Measurements from ENCODE around the gene KIF5C. TPM values are rescaled to one million over a fixed set of nuclear protein-coding genes. Genes with fewer than 3 reads are reported as not detected.

Gene KIF5C
- total RNA-seq, 1 donor from 2014 or later, result 63.3 TPM

- Mint-ChIP-seq H3K9me3 (peaks cover 8% of the 10 kb centered on the region), H3K4me3 (no peak overlapping the region), H3K36me3 (ENCODE audit: low read depth) (peaks cover 17% of the 10 kb centered on the region), H3K27ac (ENCODE audit: unreplicated experiment) (no peak overlapping the region), H3K4me1 (peaks cover 16% of the 10 kb centered on the region), H3K27me3 (ENCODE audit: low read depth) (no peaks in the 10 kb centered on the region)
- TF ChIP-seq CTCF (conservative IDR thresholded peaks at IDR 0.05), result no peak
- DNase-seq (ENCODE audit: low read depth, low spot score), result no peak
Measured at GRCh38 chr2:148922062-148922461, 47.0 kb downstream of the KIF5C start.

GRCh38 chr2:148922776-148923475 is 47.9 kb downstream of the KIF5C start:
- Mint-ChIP-seq H3K4me1 (peaks cover 25% of the 10 kb centered on the region), H3K27me3 (ENCODE audit: low read depth) (no peaks in the 10 kb centered on the region), H3K27ac (ENCODE audit: unreplicated experiment) (no peak overlapping the region), H3K9me3 (peaks cover 8% of the 10 kb centered on the region), H3K4me3 (no peak overlapping the region), H3K36me3 (ENCODE audit: low read depth) (peaks cover 17% of the 10 kb centered on the region)
- TF ChIP-seq CTCF (conservative IDR thresholded peaks at IDR 0.05), result no peak
- DNase-seq (ENCODE audit: low read depth, low spot score), result no peak

GRCh38 chr2:148924514-148925178 is 49.6 kb downstream of the KIF5C start:
- Mint-ChIP-seq H3K27me3 (ENCODE audit: low read depth) (no peaks in the 10 kb centered on the region), H3K9me3 (no peaks in the 10 kb centered on the region), H3K4me1 (peaks cover 37% of the 10 kb centered on the region), H3K36me3 (ENCODE audit: low read depth) (peaks cover 8% of the 10 kb centered on the region), H3K4me3 (no peak overlapping the region), H3K27ac (ENCODE audit: unreplicated experiment) (peak overlapping the region; percentile 6)
- no peak for TF ChIP-seq CTCF (conservative IDR thresholded peaks at IDR 0.05)
- DNase-seq (ENCODE audit: low read depth, low spot score), result no peak

GRCh38 chr2:148926291-148926961 is 51.4 kb downstream of the KIF5C start:
- peaks cover 51% of the 10 kb centered on the region for H3K4me1 Mint-ChIP-seq
- peaks cover 11% of the 10 kb centered on the region for H3K36me3 Mint-ChIP-seq (ENCODE audit: low read depth)
- no peak overlapping the region for H3K27ac Mint-ChIP-seq (ENCODE audit: unreplicated experiment)
- no peaks in the 10 kb centered on the region for H3K27me3 Mint-ChIP-seq (ENCODE audit: low read depth)
- no peak overlapping the region for H3K4me3 Mint-ChIP-seq
- peak; percentile 71 for TF ChIP-seq CTCF (conservative IDR thresholded peaks at IDR 0.05)
- DNase-seq (ENCODE audit: low read depth, low spot score), result peak; percentile 48
- no peaks in the 10 kb centered on the region for H3K9me3 Mint-ChIP-seq

GRCh38 chr2:148926981-148927401 is 52.0 kb downstream of the KIF5C start:
- no peaks in the 10 kb centered on the region for H3K27me3 Mint-ChIP-seq (ENCODE audit: low read depth)
- no peak for DNase-seq (ENCODE audit: low read depth, low spot score)
- H3K4me3 Mint-ChIP-seq, result no peak overlapping the region
- H3K27ac Mint-ChIP-seq (ENCODE audit: unreplicated experiment), result no peak overlapping the region
- peak; percentile 0 for TF ChIP-seq CTCF (conservative IDR thresholded peaks at IDR 0.05)
- H3K4me1 Mint-ChIP-seq, result peaks cover 51% of the 10 kb centered on the region
- no peaks in the 10 kb centered on the region for H3K9me3 Mint-ChIP-seq
- H3K36me3 Mint-ChIP-seq (ENCODE audit: low read depth), result peaks cover 11% of the 10 kb centered on the region

Data from neural crest cell (in vitro differentiated cells).